ENCODE measurements around the gene PCARE. TPM values are rescaled to one million over a fixed set of nuclear protein-coding genes. Genes with fewer than 3 reads are reported as not detected.

The PCARE gene
- total and polyA plus RNA-seq, 4 donors = not detected

DNA sequence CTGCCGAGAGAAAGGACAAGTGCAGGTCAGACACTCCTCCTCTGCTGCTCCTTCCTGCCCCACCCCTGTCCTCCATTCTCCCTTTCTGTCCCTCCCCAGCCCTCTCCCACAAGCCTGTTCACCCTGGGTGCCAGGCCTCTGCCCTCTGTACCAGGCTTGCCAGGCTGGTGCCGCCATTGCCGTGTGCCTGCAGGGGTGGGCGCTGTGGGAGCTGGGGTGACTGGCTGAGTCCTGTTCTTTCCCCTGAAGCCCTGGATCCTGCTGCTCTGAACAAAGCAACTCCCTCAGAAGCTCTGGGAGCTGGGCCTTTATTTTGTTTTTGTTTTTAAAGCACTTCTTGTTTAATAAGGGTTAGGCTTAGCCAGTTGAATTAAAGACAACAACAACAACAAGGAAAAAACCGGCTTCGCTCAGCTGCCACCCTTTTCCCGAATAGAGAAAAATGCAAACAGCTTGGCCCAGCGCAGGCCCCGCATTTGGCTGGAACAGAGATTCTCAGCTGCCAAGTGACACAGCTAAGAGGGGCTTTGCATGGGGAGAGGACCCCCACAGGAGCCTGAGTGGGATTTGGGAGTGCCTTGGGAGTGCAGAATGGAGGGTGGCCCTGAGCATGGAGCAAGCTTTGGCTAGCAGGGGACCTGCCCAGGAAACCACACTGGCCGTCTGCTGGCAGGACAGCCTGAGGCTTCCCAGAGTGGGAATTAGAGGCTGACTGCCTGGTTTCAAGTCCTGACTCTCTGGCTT is 9.1 kb downstream of the PCARE start:
- Histone ChIP-seq H3K9ac (ENCODE audit: low read depth in 1 of 2, low read length in 2 of 2) (no peak overlapping the region), H3K36me3 (ENCODE audit: control insufficient read depth in 4 of 4, insufficient read depth in 3 of 4, low read depth in 1 of 4, low read length in 3 of 4) (no peaks in the 10 kb centered on the region), H3K27ac (ENCODE audit: low read depth in 1 of 2, low read length in 2 of 2) (no peak overlapping the region), H3K27me3 (ENCODE audit: control insufficient read depth in 4 of 4, insufficient read depth in 4 of 4, low read length in 3 of 4) (no peaks in the 10 kb centered on the region), H3K4me1 (ENCODE audit: control insufficient read depth in 4 of 4, insufficient read depth in 4 of 4, low read length in 3 of 4) (no peaks in the 10 kb centered on the region), H3K9me3 (ENCODE audit: control insufficient read depth in 4 of 4, low read length in 3 of 4) (no peaks in the 10 kb centered on the region), H3K4me3 (ENCODE audit: low read depth in 1 of 3, low read length in 3 of 3) (no peak overlapping the region)
- DNase-seq (ENCODE audit: low spot score) = no peak
- 85% methylated on average over 10 of the region's 10 CpGs for WGBS
- TF ChIP-seq HNF4A (conservative IDR thresholded peaks at IDR 0.05) (no peak), JUND (IDR thresholded peaks at IDR 0.05) (no peak), MAX (IDR thresholded peaks at IDR 0.05) (no peak), FOXA1 (IDR thresholded peaks at IDR 0.05) (no peak), HNF4G (IDR thresholded peaks at IDR 0.05) (no peak), GABPA (IDR thresholded peaks at IDR 0.05 in 1 of 2, conservative IDR thresholded peaks at IDR 0.05 in 1 of 2) (no peak), NR2F2 (IDR thresholded peaks at IDR 0.05) (no peak), FOXA2 (IDR thresholded peaks at IDR 0.05) (no peak), RAD21 (IDR thresholded peaks at IDR 0.05) (no peak), YY1 (IDR thresholded peaks at IDR 0.05) (no peak), EGR1 (IDR thresholded peaks at IDR 0.05; ENCODE audit: low read depth in 2 of 2) (no peak), SP1 (IDR thresholded peaks at IDR 0.05) (no peak), TAF1 (conservative IDR thresholded peaks at IDR 0.05) (no peak), RXRA (IDR thresholded peaks at IDR 0.05) (no peak)
- TF ChIP-seq, protein P1, sequence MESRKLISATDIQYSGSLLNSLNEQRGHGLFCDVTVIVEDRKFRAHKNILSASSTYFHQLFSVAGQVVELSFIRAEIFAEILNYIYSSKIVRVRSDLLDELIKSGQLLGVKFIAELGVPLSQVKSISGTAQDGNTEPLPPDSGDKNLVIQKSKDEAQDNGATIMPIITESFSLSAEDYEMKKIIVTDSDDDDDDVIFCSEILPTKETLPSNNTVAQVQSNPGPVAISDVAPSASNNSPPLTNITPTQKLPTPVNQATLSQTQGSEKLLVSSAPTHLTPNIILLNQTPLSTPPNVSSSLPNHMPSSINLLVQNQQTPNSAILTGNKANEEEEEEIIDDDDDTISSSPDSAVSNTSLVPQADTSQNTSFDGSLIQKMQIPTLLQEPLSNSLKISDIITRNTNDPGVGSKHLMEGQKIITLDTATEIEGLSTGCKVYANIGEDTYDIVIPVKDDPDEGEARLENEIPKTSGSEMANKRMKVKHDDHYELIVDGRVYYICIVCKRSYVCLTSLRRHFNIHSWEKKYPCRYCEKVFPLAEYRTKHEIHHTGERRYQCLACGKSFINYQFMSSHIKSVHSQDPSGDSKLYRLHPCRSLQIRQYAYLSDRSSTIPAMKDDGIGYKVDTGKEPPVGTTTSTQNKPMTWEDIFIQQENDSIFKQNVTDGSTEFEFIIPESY (IDR thresholded peaks at IDR 0.05) = no peak
- TF ChIP-seq, protein P2, sequence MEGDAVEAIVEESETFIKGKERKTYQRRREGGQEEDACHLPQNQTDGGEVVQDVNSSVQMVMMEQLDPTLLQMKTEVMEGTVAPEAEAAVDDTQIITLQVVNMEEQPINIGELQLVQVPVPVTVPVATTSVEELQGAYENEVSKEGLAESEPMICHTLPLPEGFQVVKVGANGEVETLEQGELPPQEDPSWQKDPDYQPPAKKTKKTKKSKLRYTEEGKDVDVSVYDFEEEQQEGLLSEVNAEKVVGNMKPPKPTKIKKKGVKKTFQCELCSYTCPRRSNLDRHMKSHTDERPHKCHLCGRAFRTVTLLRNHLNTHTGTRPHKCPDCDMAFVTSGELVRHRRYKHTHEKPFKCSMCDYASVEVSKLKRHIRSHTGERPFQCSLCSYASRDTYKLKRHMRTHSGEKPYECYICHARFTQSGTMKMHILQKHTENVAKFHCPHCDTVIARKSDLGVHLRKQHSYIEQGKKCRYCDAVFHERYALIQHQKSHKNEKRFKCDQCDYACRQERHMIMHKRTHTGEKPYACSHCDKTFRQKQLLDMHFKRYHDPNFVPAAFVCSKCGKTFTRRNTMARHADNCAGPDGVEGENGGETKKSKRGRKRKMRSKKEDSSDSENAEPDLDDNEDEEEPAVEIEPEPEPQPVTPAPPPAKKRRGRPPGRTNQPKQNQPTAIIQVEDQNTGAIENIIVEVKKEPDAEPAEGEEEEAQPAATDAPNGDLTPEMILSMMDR (IDR thresholded peaks at IDR 0.05; ENCODE audit: low read depth, low read length, missing input control) = no peak
- TF ChIP-seq, protein P3, sequence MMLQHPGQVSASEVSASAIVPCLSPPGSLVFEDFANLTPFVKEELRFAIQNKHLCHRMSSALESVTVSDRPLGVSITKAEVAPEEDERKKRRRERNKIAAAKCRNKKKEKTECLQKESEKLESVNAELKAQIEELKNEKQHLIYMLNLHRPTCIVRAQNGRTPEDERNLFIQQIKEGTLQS (IDR thresholded peaks at IDR 0.05) = no peak
- TF ChIP-seq, protein P4, sequence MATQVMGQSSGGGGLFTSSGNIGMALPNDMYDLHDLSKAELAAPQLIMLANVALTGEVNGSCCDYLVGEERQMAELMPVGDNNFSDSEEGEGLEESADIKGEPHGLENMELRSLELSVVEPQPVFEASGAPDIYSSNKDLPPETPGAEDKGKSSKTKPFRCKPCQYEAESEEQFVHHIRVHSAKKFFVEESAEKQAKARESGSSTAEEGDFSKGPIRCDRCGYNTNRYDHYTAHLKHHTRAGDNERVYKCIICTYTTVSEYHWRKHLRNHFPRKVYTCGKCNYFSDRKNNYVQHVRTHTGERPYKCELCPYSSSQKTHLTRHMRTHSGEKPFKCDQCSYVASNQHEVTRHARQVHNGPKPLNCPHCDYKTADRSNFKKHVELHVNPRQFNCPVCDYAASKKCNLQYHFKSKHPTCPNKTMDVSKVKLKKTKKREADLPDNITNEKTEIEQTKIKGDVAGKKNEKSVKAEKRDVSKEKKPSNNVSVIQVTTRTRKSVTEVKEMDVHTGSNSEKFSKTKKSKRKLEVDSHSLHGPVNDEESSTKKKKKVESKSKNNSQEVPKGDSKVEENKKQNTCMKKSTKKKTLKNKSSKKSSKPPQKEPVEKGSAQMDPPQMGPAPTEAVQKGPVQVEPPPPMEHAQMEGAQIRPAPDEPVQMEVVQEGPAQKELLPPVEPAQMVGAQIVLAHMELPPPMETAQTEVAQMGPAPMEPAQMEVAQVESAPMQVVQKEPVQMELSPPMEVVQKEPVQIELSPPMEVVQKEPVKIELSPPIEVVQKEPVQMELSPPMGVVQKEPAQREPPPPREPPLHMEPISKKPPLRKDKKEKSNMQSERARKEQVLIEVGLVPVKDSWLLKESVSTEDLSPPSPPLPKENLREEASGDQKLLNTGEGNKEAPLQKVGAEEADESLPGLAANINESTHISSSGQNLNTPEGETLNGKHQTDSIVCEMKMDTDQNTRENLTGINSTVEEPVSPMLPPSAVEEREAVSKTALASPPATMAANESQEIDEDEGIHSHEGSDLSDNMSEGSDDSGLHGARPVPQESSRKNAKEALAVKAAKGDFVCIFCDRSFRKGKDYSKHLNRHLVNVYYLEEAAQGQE (IDR thresholded peaks at IDR 0.05) = no peak
